OCI-LY1 (cell line): ENCODE data around the gene SOX15.

Experiments used
- H2AFZ ChIP-seq: fragments of 200-600 bp; sonication (generic), shearing (Covaris generic); 2 replicates; pipeline ENCODE4 v1.6.0; 2014; ENCODE audit warnings: antibody characterized with exemption, mild to moderate bottlenecking, low read length
- H3F3A ChIP-seq: fragments of 200-600 bp; sonication (generic), shearing (Covaris generic); 2 replicates; pipeline ENCODE4 v1.6.0; 2014; ENCODE audit warnings: mild to moderate bottlenecking, antibody characterized with exemption, low read length, moderate library complexity; ENCODE audit not compliant: insufficient read depth
- H3K27ac ChIP-seq: fragments of 200-600 bp; sonication (generic); 2 replicates; pipeline ENCODE4 v1.5.1; 2014; ENCODE audit warnings: low read length, mixed run types, mild to moderate bottlenecking, low read depth; ENCODE audit not compliant: poor library complexity, severe bottlenecking
- H3K27me3 ChIP-seq: fragments of 200-600 bp; sonication (generic); 2 replicates; pipeline ENCODE4 v1.6.0; 2014; ENCODE audit warnings: antibody characterized with exemption, mild to moderate bottlenecking, low read length, moderate library complexity; ENCODE audit not compliant: insufficient read depth
- H3K36me3 ChIP-seq: fragments of 200-600 bp; sonication (generic); 2 replicates; pipeline ENCODE4 v1.6.1; 2014; ENCODE audit warnings: mild to moderate bottlenecking, antibody characterized with exemption, low read length, moderate library complexity, mixed read lengths; ENCODE audit not compliant: insufficient read depth
- H3K4me1 ChIP-seq: fragments of 200-600 bp; sonication (generic); 2 replicates; pipeline ENCODE4 v1.5.1; 2014; ENCODE audit warnings: mild to moderate bottlenecking, low read length, moderate library complexity; ENCODE audit not compliant: insufficient read depth, severe bottlenecking
- H3K4me2 ChIP-seq: fragments of 200-600 bp; sonication (generic), shearing (Covaris generic); 2 replicates; pipeline ENCODE4 v1.6.1; 2014; ENCODE audit warnings: low read length
- H3K4me3 ChIP-seq: fragments of 200-600 bp; sonication (generic); 2 replicates; pipeline ENCODE4 v1.5.1; 2014; ENCODE audit warnings: low read length, low read depth, mild to moderate bottlenecking, mixed read lengths; ENCODE audit not compliant: poor library complexity, severe bottlenecking
- H3K79me2 ChIP-seq: fragments of 200-600 bp; shearing (Covaris generic); 2 replicates; pipeline ENCODE4 v1.6.1; 2016; ENCODE audit warnings: mixed run types, low read length, mixed read lengths; ENCODE audit not compliant: insufficient read depth
- H3K9ac ChIP-seq: fragments of 200-600 bp; sonication (generic), shearing (Covaris generic); 2 replicates; pipeline ENCODE4 v1.6.1; 2014; ENCODE audit warnings: mild to moderate bottlenecking, low read length, mixed read lengths
- H3K9me2 ChIP-seq: fragments of 200-600 bp; sonication (generic), shearing (Covaris generic); 2 replicates; pipeline ENCODE4 v1.6.1; 2014; ENCODE audit warnings: low read depth, mild to moderate bottlenecking, low read length, mixed read lengths
- H3K9me3 ChIP-seq: fragments of 200-600 bp; shearing (Covaris generic); 2 replicates; pipeline ENCODE4 v1.6.1; 2014; ENCODE audit warnings: low read length, mixed read lengths
- H4K20me1 ChIP-seq: fragments of 200-600 bp; sonication (generic), shearing (Covaris generic); 2 replicates; pipeline ENCODE4 v1.6.0; 2016; ENCODE audit warnings: mild to moderate bottlenecking, low read length; ENCODE audit not compliant: insufficient read depth
- CTCF ChIP-seq: fragments of 200-600 bp; sonication (generic), shearing (Covaris generic); IDR thresholded peaks from 2 replicates; pipeline ENCODE4 v1.5.1; 2017; ENCODE audit warnings: mild to moderate bottlenecking, antibody characterized with exemption, low read length, moderate library complexity, mixed read lengths
- EZH2 ChIP-seq: fragments of 200-600 bp; sonication (generic), shearing (Covaris generic); IDR thresholded peaks from 2 replicates; pipeline ENCODE4 v1.8.0; 2017; ENCODE audit warnings: borderline replicate concordance, mixed run types, mild to moderate bottlenecking, antibody characterized with exemption, low read length, moderate library complexity, mixed read lengths

Gene SOX15

DNA sequence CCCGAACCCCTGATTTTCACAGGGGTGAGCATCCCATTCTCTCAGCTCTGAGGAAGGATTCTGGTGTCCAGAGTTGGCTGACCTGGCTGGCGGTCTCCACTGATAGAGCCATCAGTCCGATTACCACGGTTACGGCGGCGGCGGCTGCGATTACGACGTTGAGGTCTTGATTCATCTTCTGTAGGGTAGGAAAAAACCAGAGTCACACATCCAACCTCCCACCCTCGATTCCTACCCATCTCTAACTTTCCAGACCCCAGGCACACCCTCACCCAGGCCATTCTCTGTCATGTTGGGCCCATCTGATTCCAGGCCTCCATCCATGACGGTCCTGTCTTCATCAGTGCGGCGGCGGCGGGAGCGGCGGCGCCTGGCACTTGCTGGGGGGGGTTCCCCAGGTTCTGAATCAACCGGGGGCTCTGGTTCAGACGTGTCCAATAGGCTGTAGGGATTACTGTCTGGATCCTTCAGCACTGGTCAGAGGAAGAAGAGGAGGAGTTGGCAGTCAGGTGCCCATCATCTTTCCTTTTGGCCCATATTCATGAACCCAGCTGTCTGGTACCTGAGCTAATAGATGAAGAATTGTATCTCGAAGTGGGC lies 2.6 kb upstream of the SOX15 start:
- no peaks in the 10 kb centered on the region for H4K20me1 ChIP-seq
- no peaks in the 10 kb centered on the region for H3K79me2 ChIP-seq
- no peak overlapping the region for H2AFZ ChIP-seq
- H3K9ac ChIP-seq = no peak overlapping the region
- H3K4me2 ChIP-seq = no peak overlapping the region
- peaks cover 94% of the 10 kb centered on the region for H3K36me3 ChIP-seq
- no peaks in the 10 kb centered on the region for H3K27me3 ChIP-seq
- no peak for TF ChIP-seq CTCF
- no peak for TF ChIP-seq EZH2
- no peak overlapping the region for H3K4me3 ChIP-seq
- no peaks in the 10 kb centered on the region for H3F3A ChIP-seq
- H3K9me2 ChIP-seq = no peaks in the 10 kb centered on the region
- H3K9me3 ChIP-seq = no peaks in the 10 kb centered on the region
- no peak overlapping the region for H3K27ac ChIP-seq
- H3K4me1 ChIP-seq = no peaks in the 10 kb centered on the region

DNA sequence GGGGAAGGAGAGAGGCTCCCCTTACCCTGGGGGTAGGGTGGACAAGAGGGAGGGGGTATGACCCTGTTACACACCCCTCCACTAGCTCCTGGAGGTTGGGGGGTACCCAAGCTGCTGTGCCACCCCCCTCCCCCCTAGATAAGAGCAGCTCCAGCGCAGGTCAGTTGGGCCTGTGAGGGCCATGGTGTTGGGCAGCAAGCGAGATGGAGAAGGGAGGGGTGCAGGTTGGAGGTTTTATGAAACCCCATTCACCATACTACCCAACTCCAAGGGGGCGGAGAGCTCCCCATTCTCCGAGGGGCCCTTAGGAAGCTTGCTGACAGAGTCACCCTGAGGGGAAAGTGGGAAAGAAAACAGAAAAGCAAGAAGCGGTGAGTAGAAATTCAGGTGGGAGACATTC lies 1.7 kb upstream of the SOX15 start:
- Histone ChIP-seq H4K20me1 (no peaks in the 10 kb centered on the region), H3K9me3 (no peaks in the 10 kb centered on the region), H2AFZ (no peak overlapping the region), H3K79me2 (no peaks in the 10 kb centered on the region), H3K4me2 (no peak overlapping the region), H3K27me3 (no peaks in the 10 kb centered on the region), H3K36me3 (peaks cover 91% of the 10 kb centered on the region), H3K9me2 (no peaks in the 10 kb centered on the region), H3K27ac (no peak overlapping the region), H3F3A (no peaks in the 10 kb centered on the region), H3K9ac (no peak overlapping the region), H3K4me1 (no peaks in the 10 kb centered on the region), H3K4me3 (no peak overlapping the region)
- TF ChIP-seq CTCF (no peak), EZH2 (no peak)

GRCh38 chr17:7590743-7591142 lies 849 bp upstream of the SOX15 start:
- H3F3A ChIP-seq = no peaks in the 10 kb centered on the region
- H3K4me3 ChIP-seq = no peak overlapping the region
- H3K27ac ChIP-seq = no peak overlapping the region
- H3K4me2 ChIP-seq = no peak overlapping the region
- TF ChIP-seq CTCF (no peak), EZH2 (no peak)
- H3K9me2 ChIP-seq = no peaks in the 10 kb centered on the region
- no peak overlapping the region for H3K9ac ChIP-seq
- no peaks in the 10 kb centered on the region for H3K4me1 ChIP-seq
- no peak overlapping the region for H2AFZ ChIP-seq
- H4K20me1 ChIP-seq = no peaks in the 10 kb centered on the region
- H3K9me3 ChIP-seq = no peaks in the 10 kb centered on the region
- no peaks in the 10 kb centered on the region for H3K27me3 ChIP-seq
- peaks cover 82% of the 10 kb centered on the region for H3K36me3 ChIP-seq
- no peaks in the 10 kb centered on the region for H3K79me2 ChIP-seq
